ENCODE data around the gene CDC42BPG.
A peak's percentile ranks its signal among the peaks of the same experiment; 100 is the strongest.
"Not testable (repeated sequence)": the region's sequence is repeated elsewhere in the genome, so short reads cannot be mapped to it uniquely, and the experiment has no call there.

Gene CDC42BPG

DNA sequence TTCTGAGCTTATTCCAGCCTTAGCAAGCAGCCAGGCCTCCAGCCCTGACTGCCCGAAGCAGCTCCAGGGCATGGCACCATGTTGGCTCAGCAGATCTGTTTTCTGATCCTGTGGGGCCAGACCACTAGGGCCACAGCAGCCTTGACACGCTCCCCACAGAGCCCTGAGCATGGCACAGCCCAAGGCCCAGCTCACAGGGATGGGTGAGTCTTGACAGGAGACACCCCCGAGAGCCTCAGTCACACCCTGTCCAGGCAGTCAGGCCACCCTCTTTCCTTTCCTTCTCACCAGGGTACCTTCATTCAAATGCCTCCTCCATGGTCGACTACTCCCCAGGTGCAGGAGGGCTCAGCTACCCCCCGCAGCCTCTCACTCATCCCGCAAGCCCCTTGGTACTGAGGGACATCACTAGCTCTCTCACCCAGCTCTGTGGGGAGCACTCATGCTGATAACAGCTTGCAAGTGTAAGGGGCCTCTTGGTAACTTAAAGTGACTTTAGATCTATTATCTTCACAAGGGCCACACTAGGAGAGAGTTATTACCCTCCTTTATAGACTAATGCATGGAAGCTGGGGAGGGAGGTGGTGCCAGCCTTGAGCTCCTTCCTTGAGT is 3.9 kb upstream of the CDC42BPG start:
- no peak for DNase-seq

DNA sequence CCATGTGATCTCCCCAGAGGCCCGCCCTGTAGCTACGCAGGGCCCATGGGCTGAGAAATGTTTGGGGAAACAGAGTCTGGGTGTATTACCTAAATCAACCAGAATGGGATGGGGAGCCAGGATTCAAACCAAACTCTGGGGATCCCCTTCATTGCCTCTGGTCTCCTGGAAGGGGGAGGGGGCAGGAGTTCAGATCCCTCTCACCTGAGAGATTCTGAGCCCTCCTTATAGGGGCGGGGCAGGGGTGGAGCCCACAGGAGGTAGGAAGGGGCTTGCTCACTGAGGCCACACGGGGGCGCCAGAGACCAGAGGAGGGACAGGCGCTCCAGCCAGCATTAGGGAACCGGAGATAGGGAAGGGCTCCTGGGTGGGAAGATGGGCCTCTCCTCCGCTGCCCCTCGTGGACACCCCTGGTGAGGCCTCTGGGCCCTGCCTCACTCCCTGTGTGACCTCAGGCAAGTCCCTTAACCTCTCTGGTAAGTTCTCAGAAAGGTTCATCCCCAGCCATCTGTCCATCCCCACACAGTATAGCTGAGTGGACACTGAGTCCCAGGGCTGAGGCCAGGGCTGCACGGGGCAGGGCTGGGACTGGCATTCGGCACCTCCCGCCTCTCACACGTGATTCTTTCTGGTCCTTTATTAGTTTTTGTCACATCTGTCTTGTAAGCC is 2.7 kb upstream of the CDC42BPG start:
- peak; percentile 98 for DNase-seq

DNA sequence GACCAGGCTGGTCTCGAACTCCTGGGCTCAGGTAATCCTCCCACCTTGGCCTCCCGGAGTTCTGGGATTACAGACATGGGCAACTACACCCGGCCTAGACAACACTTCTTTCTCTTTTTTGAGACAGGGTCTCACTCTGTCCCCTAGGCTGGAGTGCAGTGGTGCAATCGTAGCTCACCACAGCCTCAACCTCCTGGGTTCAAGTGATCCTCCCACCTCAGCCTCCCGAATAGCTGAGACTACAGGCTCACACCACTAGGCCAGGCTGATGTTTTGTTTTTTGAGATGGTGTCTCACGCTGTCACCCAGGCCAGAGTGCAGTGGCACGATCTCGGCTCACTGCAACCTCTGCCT is 1.3 kb upstream of the CDC42BPG start:
- DNase-seq, result not testable (repeated sequence)

DNA sequence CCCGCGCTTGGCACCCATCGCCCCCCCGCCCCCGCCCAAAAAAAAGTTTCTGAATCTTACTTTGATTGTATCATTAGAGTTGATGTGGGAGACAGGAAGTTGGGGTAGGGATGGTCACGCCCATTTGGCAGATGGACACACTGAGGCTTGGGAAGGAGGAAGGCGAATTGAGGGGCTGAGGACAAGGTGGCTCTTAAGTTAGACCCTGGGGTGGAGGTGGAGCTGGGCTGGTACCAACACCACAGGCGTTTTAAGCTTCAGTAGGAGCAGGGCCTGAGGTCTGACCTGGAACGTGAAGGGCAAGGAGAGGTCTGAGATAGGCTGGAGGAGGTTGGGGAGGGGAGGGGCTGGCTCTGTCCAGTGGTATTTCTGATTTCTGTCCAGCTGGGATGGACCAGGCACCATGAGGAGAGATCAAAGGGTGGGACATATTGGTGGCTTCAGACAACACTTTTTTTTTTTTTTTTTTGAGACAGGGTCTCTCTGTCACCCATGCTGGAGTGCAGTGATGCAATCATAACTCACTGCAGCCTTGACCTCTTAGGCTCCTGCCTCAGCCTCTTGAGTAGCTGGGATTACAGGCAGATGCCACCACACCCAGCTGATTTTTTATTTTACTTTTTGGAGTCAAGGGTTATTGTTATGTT is 799 bp upstream of the CDC42BPG start:
- no peak for DNase-seq

DNA sequence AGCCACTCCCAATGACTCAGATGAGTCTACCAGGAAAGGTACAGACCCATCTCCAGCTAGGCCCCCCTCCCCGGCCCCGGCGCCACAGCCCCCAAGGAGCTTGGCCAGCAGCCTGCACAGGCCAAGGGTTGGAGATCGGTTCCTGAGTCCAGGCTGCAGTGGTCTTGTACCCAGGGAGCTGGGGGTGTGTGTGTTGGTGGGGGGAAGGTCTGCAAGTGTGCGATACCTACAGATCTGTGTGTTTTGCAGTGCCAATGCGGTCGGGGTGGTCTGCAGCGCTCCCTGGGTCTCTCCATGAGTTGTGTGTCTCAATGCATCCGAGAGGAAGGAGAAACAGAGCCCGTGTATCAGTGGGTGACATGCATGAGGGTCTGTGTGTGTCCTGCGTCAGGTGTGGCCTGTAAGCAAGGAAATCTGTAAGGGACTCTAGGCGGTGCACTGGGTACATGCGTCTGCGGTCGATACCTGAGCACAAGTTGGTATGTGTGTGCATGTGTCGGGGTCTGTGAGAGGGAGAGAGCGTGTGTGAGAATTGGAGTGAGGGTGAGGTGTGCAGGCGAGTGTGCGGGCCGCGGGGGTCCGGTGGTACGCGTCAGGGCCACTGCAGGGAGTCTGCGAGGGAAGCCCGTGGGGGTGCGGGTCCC is 645 bp downstream of the CDC42BPG start:
- DNase-seq, result no peak

DNA sequence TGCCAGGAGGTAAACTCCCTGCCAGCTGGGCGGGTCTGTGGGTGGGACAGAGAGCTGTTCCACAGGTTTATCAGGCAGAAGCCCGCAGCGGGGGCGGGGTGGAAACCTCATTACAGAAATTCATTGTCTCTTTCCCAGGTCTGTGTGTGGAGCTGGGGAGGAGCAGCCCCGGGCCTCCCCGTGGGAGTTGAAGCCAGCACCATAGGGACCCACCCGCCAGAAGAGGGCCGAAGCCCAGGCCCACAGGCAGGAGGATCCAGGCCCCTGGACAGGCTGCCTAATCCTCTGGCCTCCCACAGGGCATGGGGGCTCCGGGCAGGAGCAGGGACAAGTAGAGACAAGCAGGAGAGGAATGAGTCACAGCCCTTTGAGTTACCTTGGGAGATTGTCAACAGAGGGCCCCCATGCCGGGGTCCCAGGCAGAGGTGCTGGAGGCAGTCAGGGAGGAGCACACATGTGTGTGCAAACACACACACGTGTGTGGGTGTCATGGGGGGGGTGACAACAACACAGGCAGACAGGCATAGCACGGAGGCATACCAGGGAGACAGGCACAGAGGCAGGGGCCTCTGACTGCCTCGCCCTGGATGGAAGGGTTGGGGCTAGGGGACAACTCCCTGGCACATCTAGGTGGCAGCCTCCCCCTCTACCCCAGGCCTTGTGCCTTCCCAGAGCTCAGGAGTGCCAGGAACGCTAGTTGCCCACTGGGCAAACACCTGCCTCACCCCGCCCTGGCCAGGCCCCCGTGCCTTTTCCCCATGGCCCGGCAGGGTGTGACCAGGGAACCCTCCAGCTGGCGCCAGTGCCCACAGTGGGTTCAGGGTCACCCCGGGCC is 1.4 kb downstream of the CDC42BPG start:
- no peak for DNase-seq

DNA sequence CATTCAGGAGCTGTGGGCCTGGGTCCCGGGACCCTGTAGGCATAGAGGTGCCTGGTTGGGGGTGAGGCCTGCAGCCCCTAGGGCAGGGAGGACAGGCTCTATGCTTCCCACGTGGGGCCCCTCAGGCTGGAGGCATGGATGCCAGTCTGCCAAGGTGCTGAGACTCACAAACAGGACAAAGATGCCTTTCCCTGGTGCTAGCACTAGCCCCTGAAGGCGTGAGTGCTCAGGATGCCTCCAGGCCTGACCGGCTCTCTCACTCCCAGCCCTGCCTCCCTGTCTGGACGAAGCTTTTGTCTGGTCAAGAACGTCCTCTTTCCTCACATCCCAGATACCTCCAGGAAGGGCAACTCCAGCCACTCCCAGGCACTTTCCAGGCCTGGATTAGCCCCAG is 2.1 kb downstream of the CDC42BPG start:
- no peak for DNase-seq

DNA sequence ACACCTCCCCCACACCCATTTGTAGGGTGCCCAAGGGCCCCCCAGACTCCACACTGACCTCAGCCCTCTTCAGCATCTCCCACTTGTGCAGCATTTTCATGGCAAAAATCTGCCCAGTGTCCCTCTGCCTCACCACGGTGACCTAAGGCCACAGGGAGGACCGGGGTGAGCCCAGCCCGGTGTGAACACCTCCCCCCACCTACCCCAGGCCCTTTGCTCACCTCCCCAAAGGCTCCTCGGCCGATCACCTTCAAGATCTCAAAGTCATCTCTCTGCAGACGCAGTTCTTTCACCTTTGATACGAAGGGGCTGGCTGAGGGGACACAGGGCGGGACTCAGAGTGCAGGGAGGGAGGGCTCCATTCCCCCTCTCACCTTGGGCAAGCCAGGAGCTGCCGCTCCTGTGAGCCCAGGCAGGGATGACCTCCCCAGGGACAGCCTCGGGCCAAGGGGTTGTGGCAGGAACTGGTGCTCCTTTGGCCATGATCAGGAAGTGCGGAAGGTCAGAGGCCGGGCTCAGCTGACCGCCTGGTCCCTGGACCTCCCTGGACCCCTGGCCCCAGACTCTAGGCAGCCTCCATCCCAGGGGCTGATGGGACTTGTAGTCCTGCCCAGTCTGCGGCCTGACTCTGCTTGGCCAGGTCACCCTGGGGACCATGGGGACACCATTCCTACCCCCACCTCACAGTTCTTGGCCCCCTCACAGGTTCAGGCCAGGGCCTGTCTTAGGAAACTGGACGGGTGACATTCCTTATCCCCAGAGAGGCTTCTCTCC is 2.7 kb downstream of the CDC42BPG start:
- no peak for DNase-seq

DNA sequence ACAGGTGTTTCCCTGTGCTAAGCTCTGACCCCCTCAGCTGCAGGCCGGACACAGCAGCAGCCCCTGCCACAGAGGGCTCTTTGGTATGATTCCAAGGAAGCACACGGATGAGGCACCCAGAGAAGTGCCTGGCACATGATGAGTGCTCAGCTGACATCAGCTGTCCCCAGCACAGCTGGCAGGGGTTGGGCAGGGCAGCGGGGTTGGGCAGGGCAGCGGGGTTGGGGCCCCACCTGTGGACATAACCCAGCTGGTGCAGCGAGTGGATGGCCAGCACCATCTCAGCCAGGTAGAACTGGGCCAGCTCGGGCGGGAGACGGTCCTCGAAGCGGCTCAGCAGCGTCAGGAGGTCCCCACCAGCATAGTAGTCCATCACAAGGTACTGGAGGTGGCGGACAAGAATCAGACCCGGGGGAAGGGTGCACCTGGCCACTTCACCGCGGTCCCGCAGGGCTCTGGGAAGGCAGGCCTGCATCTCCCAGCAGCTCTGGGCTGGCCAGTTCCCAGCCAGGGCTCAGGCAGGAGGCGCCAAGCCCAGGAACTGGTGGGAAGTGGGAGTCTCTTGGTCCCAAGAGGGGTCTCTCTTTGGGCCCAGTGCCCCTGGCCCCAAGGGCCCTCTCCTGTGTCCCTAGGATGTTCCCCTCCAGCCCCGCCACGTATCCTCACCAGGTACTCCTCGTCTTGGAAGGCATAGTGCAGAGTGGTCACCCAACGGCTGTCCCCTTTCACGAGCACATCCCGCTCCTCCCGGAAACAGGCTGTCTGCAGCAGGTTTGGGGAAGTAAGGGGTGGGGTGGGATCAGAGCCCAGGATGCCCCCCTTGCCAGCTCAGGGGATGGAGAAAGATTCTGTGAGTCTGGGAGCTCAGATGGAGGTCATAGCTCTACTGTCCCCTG is 4.3 kb downstream of the CDC42BPG start:
- no peak for DNase-seq

DNA sequence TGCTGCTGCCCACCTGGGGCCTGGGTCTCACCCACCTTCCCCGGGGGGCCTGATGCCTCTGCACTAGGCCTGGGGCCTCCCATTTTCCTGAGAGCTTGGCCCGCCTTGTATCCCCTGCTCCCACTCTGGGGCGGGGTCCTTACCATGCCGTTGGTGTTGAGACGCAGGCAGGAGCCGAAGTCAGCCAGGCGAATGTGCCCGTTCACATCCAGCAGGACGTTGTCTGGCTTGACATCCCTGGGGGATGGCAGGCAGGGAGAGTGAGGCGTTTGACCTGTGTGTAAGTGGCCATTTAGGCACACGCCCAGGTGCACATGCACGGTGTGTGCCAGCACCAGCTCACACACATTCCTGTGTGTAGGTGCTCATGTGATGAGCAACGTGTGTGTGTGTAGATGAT is 5.1 kb downstream of the CDC42BPG start:
- DNase-seq, result no peak

DNA sequence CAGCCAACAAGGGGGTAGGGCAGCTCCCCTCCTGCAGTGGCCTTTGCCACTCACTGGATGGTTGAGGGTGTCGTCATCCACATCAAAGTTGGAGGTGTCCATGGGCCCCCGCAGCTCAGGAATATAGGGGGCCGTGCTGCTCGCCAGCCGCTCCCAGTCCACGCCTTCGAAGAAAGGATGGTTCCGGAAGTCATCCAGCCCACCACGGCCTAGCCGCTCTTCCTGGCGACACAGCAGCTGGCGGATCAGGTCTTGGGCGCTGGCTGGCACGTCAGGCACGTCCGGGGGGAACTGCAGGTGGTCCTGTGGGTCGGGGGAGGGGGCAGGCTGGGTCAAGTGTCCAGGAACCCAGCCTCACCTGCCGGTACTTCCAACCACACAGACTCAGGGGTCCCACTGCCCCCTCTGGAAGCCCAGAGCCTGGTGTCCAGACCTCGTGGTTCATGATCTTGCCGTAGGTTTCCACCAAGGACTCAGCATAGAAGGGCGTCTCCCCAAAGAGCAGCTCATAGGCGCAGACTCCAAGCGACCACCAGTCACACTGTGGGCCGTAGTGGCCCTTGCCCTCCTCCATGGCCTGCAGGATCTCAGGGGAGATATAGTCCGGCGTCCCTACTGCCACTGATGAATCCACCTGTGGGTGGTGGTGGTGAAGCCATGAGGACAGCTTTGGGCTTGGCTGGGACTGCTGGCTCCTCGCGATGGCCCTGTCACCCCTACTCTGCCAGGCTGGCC is 5.7 kb downstream of the CDC42BPG start:
- DNase-seq, result no peak

DNA sequence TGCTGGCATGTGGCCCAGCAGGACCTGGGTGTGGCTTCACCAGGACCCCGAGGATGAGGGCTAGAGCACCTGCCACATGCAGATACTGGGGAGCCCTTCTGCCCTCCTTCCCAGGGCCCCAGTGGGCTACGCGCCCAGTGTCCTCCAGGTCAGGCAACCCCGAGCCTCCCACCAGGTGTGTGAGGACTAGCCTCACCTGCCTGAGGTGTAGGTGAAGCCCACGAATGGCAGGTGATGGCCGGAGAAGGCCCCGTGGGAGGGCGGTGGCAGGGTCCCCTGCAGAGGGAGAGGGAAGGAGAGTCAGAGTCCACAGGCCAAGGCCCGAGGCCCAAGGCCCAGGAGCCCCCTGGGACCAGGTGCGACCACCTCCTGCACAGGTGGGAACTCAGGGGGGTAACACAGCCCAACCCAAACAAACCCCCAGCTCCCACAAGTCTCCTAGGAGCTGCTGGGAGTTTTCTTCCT is 6.5 kb downstream of the CDC42BPG start:
- DNase-seq, result no peak

DNA sequence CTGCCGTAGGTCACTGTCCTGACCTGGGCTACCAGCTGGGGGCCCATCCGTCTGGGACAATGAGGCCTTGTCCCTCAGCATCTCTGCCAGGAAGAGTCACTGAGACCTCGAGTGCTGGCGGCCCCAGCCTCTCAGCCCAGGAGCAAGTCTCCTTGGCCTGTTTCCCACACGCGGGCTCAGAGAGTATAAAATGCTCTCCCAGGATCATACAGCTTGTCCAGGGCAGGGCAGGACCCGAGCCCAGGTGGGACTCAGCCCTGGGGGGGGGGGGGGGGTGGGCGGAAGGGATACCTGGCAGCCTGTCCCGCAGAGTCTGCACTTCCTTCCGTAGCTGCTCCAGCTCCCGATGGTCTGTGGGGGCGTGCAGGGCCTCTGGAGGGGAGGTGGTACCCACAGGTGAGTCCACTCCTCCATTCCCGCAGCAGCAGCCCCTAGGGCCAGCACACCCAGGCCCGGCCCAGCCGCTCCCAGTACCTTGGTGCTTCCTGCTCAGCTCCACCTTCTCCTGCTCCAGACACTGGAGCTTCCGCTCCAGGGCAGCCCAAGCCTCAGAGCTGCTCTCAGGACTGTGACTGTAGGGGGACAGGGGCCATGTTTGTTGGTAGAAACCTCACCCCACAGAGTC is 7.9 kb downstream of the CDC42BPG start:
- DNase-seq, result no peak

DNA sequence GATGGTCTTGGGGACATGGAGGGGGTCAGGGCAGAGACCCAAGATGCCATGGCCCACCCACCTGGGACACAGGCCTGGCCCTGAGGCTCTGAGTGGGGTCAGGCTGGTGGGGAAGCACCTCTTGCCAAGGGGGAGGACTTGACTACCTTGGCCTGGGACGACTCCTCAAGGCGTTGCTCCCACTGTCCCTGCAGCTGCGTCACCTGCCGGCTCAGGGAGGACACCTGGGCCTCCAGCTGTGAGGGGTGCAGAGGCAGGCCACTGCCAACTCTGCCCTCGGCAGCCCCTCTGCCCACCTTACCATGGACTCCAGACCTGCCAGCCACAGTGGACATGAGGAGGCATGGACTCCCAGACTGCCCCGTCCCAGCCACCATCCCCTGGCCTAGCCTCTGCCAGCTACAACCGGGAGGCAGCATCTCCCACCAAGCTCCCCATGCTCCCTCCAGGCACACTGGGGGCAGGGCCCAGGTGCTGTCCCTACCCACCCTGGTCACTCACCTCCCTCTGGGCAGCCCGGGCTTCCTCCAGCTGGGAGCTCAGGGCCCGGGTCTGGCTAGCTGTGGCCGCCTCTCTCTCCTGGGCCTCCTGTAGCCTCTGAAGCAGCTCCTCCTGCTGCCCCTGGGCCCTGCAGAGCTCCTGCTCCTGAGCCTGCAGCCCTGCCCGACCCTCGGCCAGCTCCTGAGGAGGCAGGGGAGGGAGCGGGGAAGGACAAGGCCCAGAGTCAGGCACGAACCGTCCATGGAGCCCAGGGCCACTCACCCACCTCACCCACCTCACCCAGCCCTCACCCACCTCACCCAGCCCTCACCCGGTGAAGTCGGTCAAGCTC is 8.6 kb downstream of the CDC42BPG start:
- DNase-seq, result no peak

DNA sequence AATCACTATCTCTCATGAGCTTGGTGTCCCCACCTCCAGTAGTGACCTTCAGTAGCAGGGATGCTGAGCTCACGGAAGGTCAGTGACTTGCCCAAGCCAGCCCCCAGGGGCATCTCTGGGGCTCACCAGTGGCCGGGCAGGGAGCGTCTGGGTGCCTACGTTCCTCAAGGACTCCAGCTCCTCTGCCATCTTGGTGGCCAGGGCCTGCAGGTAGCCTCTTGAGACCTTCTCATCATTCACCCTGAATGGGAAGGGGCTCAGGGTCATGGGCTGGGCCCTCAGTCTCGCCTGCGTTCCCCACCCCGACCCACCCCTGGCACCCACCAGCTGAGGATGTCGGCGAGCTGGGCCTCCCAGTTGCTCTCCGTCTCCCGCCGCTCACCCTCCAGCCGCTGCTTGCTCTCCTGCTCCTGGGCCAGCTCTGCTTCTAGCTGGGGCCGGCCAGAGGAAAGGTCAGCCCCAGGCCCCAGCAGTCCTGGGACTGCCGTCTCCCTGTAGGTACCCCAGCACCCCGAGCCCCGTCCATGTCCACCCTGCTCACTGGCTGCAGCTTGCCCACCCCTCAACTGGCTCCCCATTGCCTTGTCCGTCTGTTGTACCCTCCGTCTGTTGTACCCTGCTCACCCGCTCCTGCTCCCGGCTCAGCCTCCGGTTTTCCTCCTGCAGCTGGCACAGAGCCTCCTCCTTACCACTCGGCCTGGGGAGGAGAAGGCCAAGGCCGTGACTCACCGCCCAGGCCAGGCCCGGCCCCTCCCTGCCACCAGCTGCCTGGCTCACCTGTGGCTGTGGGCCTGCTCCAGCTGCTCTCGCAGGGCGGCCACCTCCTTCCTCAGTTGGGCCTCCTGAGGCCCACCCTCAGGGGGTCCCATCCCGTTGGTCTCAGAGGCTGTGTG is 9.5 kb downstream of the CDC42BPG start:
- no peak for DNase-seq

DNA sequence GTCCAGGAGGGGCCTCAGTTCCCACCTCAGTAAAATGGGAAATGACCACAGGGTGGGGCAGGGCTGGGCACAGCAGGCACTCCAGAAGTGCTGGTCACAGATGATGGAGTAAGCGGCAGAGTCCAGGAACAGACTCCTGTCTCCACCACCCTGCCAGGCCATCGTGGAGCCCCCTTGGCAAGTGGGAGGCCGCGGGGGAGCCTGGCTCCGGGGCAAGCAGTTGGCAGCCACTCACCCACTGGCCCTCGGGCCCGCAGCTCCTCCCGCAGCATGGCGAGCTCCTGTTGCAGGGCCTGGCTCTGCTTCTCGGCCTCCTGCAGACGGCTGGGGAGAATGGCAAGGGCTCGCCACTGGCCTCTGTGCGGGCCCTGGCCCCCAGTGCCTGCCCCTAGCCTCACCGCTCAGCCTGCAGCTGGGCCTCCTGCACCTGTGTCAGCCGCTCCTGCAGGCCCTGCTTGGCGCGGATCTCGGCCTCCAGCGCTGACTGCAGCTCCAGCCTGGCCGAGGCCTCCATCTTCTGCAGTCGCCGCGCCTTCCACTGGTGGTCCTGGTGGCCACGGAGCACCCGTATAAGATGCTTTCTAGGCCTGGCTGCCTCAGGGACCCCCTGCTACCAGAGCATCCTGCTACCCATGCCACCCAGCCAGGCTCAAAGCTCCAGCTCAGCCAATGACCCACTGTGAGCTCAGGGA is 10.3 kb downstream of the CDC42BPG start:
- DNase-seq, result no peak

DNA sequence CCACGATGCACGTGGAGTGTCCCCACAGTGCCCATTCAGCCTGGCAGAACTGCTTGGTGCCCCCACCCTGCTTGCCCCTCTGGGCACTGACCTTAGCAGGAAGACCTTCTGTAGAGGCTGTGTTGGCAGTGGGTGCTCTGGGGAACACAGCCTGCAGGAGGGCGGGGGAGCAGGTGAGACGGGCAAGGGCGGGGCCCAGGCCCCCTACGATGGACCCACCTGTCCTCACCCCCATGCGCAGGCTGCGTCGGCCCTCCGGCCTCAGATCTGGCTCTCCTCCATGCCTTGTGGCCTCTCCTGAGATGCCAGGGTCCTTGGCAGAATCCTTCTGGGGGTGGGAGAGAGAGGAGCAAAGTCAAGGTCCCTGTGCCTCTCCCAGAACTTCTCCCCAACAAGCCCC is 10.9 kb downstream of the CDC42BPG start:
- no peak for DNase-seq

Data from T-helper 9 cell (primary cell).